DND-41 (cell line): ENCODE measurements around the gene DGKI.

ENCODE experiments used
- ATAC-seq: fragments of 200-7000 bp; cut with Tn5 transposase; 3 replicates; pipeline ENCODE4 v1.9.1; 2021; ENCODE audit warnings: low read depth; ENCODE audit not compliant: insufficient read depth
- DNase-seq: peaks from one replicate; pipeline ENCODE4 v3.0.0-alpha.2; 2020
- H2AFZ ChIP-seq: 2 replicates; pipeline ENCODE4 v1.6.0; 2012; ENCODE audit warnings: low read depth, low read length
- H3K27ac ChIP-seq: 2 replicates; pipeline ENCODE4 v1.5.1; 2012; ENCODE audit warnings: low read length, inconsistent platforms
- H3K27me3 ChIP-seq: fragments of 200-600 bp; sonication (generic); 2 replicates; pipeline ENCODE4 v1.6.0; 2012; ENCODE audit warnings: low read length, mild to moderate bottlenecking, inconsistent platforms; ENCODE audit not compliant: insufficient read depth, poor library complexity
- H3K36me3 ChIP-seq: 2 replicates; pipeline ENCODE4 v1.5.1; 2012; ENCODE audit warnings: low read length, inconsistent platforms; ENCODE audit not compliant: insufficient read depth
- H3K4me1 ChIP-seq: 2 replicates; pipeline ENCODE4 v1.5.1; 2012; ENCODE audit warnings: mild to moderate bottlenecking, low read length; ENCODE audit not compliant: insufficient read depth
- H3K4me2 ChIP-seq: 2 replicates; pipeline ENCODE4 v1.6.0; 2012; ENCODE audit warnings: mild to moderate bottlenecking, moderate library complexity, low read length, inconsistent platforms; ENCODE audit not compliant: insufficient read depth
- H3K4me3 ChIP-seq, 2 experiments: fragments of 200-600 bp in 1 of 2; shearing (Covaris generic) in 1 of 2; 2 replicates each; pipeline ENCODE4 v1.5.1; 2012 to 2016; ENCODE audit warnings: inconsistent platforms in 2 of 2, low read length in 2 of 2, mild to moderate bottlenecking in 2 of 2, low read depth in 1 of 2, moderate library complexity in 1 of 2
- H3K79me2 ChIP-seq: 2 replicates; pipeline ENCODE4 v1.6.0; 2012; ENCODE audit warnings: low read length, inconsistent platforms; ENCODE audit not compliant: insufficient read depth
- H3K9ac ChIP-seq: 2 replicates; pipeline ENCODE4 v1.6.0; 2012; ENCODE audit warnings: low read depth, mild to moderate bottlenecking, inconsistent platforms, low read length, moderate library complexity
- H3K9me3 ChIP-seq: 2 replicates; pipeline ENCODE4 v1.5.1; 2012; ENCODE audit warnings: low read length, moderate library complexity, mild to moderate bottlenecking, inconsistent platforms; ENCODE audit not compliant: insufficient read depth, severe bottlenecking
- H4K20me1 ChIP-seq: 2 replicates; pipeline ENCODE4 v1.6.0; 2012; ENCODE audit warnings: low read length; ENCODE audit not compliant: insufficient read depth
- CTCF ChIP-seq: IDR thresholded peaks from 2 replicates; pipeline ENCODE4 v1.5.1; 2012; ENCODE audit warnings: borderline replicate concordance, low read length, moderate library complexity, mild to moderate bottlenecking; ENCODE audit not compliant: poor library complexity, severe bottlenecking; ENCODE audit errors: extremely low read depth
- EZH2 ChIP-seq: IDR thresholded peaks from 3 replicates; pipeline ENCODE4 v1.6.1; 2012; ENCODE audit warnings: borderline replicate concordance, low read depth, mild to moderate bottlenecking, moderate library complexity, low read length, inconsistent platforms; ENCODE audit not compliant: severe bottlenecking

DGKI gene

GRCh38 chr7:137546009-137546408 is 300.8 kb downstream of the DGKI start:
- no peak for ATAC-seq
- Histone ChIP-seq H3K9me3 (no peaks in the 10 kb centered on the region), H3K27ac (no peak overlapping the region), H3K4me3 (no peak overlapping the region), H3K9ac (no peak overlapping the region), H3K27me3 (no peaks in the 10 kb centered on the region), H3K36me3 (no peaks in the 10 kb centered on the region), H2AFZ (no peak overlapping the region), H4K20me1 (no peaks in the 10 kb centered on the region), H3K4me2 (no peak overlapping the region), H3K79me2 (no peaks in the 10 kb centered on the region), H3K4me1 (no peaks in the 10 kb centered on the region)
- no peak for TF ChIP-seq CTCF
- TF ChIP-seq EZH2 = no peak
- no peak for DNase-seq

GRCh38 chr7:137545059-137545716 is 301.6 kb downstream of the DGKI start:
- Histone ChIP-seq H4K20me1 (no peaks in the 10 kb centered on the region), H3K36me3 (no peaks in the 10 kb centered on the region), H3K27me3 (no peaks in the 10 kb centered on the region), H3K9ac (no peak overlapping the region), H3K79me2 (no peaks in the 10 kb centered on the region), H2AFZ (no peak overlapping the region), H3K4me1 (no peaks in the 10 kb centered on the region), H3K4me3 (no peak overlapping the region), H3K4me2 (no peak overlapping the region), H3K9me3 (no peaks in the 10 kb centered on the region), H3K27ac (no peak overlapping the region)
- ATAC-seq (no peak), DNase-seq (no peak)
- no peak for TF ChIP-seq EZH2
- TF ChIP-seq CTCF = no peak

DNA sequence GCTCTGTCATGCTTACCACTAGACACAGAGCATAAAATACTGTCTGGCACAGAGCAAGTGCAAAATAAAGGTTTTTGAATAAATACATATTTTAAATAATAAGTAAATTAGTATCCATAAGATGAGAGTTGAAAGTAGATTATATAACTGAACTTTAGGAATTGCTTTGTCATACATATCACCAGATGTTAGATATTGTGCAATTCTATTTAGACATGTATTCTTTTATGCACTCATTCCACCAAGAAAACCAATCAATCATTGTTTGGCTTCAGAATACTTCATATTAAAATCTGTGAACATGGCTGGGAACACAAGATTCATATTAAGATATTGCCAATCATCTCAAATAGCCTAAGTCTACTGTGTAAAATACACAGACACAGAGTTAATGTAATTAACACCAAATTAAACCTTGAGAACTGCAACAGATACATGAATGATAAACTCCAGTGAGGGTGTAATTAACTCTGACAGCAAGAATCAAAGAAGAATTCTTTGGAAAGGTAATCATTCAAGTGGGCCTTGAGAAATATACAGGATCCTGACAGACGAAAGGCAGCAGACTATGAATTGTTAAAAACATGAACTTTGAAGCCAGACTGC is 302.2 kb downstream of the DGKI start:
- Histone ChIP-seq H3K27me3 (no peaks in the 10 kb centered on the region), H3K36me3 (no peaks in the 10 kb centered on the region), H3K4me1 (no peaks in the 10 kb centered on the region), H3K4me2 (no peak overlapping the region), H3K9me3 (no peaks in the 10 kb centered on the region), H2AFZ (no peak overlapping the region), H3K4me3 (no peak overlapping the region), H3K27ac (no peak overlapping the region), H3K79me2 (no peaks in the 10 kb centered on the region), H3K9ac (no peak overlapping the region), H4K20me1 (no peaks in the 10 kb centered on the region)
- DNase-seq (no peak), ATAC-seq (no peak)
- no peak for TF ChIP-seq EZH2
- no peak for TF ChIP-seq CTCF
